Mammary epithelial cell (primary cell): Measurements from ENCODE around the gene SLC38A10.

Experiments
- EZH2 ChIP-seq: IDR thresholded peaks from 2 replicates; pipeline ENCODE4 v1.6.1; 2012; ENCODE audit warnings: low read length, inconsistent platforms, borderline replicate concordance
- TF ChIP-seq, protein P1 (sequence below), 2 donors: IDR thresholded peaks in 1 of 2; conservative IDR thresholded peaks in 1 of 2; 2 replicates each; pipeline ENCODE4 v1.5.1; 2011 to 2012; ENCODE audit warnings: inconsistent platforms in 2 of 2, low read length in 2 of 2, mild to moderate bottlenecking in 2 of 2, control low read depth in 1 of 2, low read depth in 1 of 2; ENCODE audit not compliant: insufficient read depth in 1 of 2; ENCODE audit errors: extremely low read depth in 1 of 2

DNA sequence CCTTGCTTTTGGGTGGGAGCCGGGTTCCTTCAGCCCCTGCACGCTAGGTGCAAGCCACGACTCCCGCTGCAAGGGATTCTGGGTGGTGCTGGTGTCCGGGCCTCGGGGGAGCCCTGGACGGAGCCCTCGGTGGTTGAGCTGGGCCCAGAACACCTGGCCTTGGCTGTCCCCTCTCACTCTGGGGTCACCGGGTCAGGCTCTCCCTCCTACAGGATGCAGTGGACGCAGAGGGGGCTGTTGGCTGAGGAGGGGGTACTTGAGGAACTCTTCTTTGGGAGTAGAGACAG is 27.9 kb upstream of the SLC38A10 start:
- TF ChIP-seq, protein P1, sequence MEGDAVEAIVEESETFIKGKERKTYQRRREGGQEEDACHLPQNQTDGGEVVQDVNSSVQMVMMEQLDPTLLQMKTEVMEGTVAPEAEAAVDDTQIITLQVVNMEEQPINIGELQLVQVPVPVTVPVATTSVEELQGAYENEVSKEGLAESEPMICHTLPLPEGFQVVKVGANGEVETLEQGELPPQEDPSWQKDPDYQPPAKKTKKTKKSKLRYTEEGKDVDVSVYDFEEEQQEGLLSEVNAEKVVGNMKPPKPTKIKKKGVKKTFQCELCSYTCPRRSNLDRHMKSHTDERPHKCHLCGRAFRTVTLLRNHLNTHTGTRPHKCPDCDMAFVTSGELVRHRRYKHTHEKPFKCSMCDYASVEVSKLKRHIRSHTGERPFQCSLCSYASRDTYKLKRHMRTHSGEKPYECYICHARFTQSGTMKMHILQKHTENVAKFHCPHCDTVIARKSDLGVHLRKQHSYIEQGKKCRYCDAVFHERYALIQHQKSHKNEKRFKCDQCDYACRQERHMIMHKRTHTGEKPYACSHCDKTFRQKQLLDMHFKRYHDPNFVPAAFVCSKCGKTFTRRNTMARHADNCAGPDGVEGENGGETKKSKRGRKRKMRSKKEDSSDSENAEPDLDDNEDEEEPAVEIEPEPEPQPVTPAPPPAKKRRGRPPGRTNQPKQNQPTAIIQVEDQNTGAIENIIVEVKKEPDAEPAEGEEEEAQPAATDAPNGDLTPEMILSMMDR (conservative IDR thresholded peaks at IDR 0.05 in 1 of 2, IDR thresholded peaks at IDR 0.05 in 1 of 2; ENCODE audit: extremely low read depth in 1 of 2, insufficient read depth in 1 of 2, low read depth in 1 of 2, low read length in 2 of 2): no peak
- TF ChIP-seq EZH2: no peak
